K562 (cell line): ENCODE data around the gene CMTM4. TPM values are rescaled to one million over a fixed set of nuclear protein-coding genes. Genes with fewer than 3 reads are reported as not detected.

Source experiments
- ATAC-seq: fragments of 200-7000 bp; cut with Tn5 transposase; 3 replicates; pipeline ENCODE4 v1.9.1; 2020; ENCODE audit warnings: moderate library complexity
- BruUV-seq: library from RNA; stranded (reverse); fragments of 400-500 nt; replicated peaks from 2 replicates; lab custom pipeline; 2021; lab: Mats Ljungman, UMichigan
- CTCF ChIA-PET: fragments of 300-600 bp; formaldehyde crosslinking; extraction: SDS; loops from one replicate; lab custom pipeline; 2021; ENCODE audit warnings: low intra/inter-chr PET ratio; lab: Yijun Ruan, JAX
- POLR2A ChIA-PET: fragments of 300-600, 350-650 bp; sonication (Branson Sonifier 250); formaldehyde crosslinking; extraction: SDS; loops from one replicate; lab custom pipeline; 2021; ENCODE audit warnings: antibody characterized with exemption, inconsistent platforms; lab: Yijun Ruan, JAX
- DNase-seq, 4 experiments: peaks; one replicate each; pipeline versions ENCODE4 v3.0.0 to v3.0.0-alpha.2; 2011 to 2018; ENCODE audit warnings: low spot score in 3 of 4, mixed read lengths in 3 of 4; ENCODE audit errors: extremely low read depth in 1 of 4
- FAIRE-seq: peaks from 2 replicates; lab custom pipeline; 2011; peaks lifted over from hg19 to GRCh38; lab: Jason Lieb, UNC
- H2AFZ ChIP-seq: 2 replicates; pipeline ENCODE4 v1.6.0; 2011; ENCODE audit warnings: low read depth, low read length, control low read depth, inconsistent platforms
- H3K27ac ChIP-seq: fragments of 200-600 bp; 3 replicates; pipeline ENCODE4 v1.8.0; 2011; ENCODE audit warnings: low read depth, mild to moderate bottlenecking, control low read depth, inconsistent platforms, low read length, moderate library complexity, mixed read lengths; ENCODE audit errors: extremely low read depth
- H3K27me3 ChIP-seq, 2 experiments: fragments of 300-600 bp in 1 of 2; 2 replicates in 1 of 2; 3 replicates in 1 of 2; pipeline versions ENCODE4 v1.6.0 to v1.8.0; 2011; ENCODE audit warnings: inconsistent platforms in 2 of 2, low read length in 2 of 2, mild to moderate bottlenecking in 1 of 2, mixed read lengths in 1 of 2, moderate library complexity in 1 of 2; ENCODE audit not compliant: control insufficient read depth in 2 of 2, insufficient read depth in 2 of 2
- H3K36me3 ChIP-seq: fragments of 300-600 bp; 3 replicates; pipeline ENCODE4 v1.8.0; 2011; ENCODE audit warnings: mild to moderate bottlenecking, low read length, inconsistent platforms; ENCODE audit not compliant: control insufficient read depth, insufficient read depth
- H3K4me1 ChIP-seq, 2 experiments: fragments of 200-600 bp in 1 of 2; replicated peaks in 1 of 2; 2 replicates in 1 of 2; 3 replicates in 1 of 2; pipeline versions ENCODE4 v1.5.1 to v1.8.0; 2011; ENCODE audit warnings: inconsistent platforms in 2 of 2, low read length in 2 of 2, mild to moderate bottlenecking in 1 of 2, mixed read lengths in 1 of 2, moderate library complexity in 1 of 2; ENCODE audit not compliant: control insufficient read depth in 2 of 2, insufficient read depth in 2 of 2
- H3K4me2 ChIP-seq: 2 replicates; pipeline ENCODE4 v1.6.1; 2011; ENCODE audit warnings: low read length, control low read depth, inconsistent platforms, mixed read lengths; ENCODE audit not compliant: insufficient read depth
- H3K4me3 ChIP-seq: fragments of 200-600 bp; sonication (generic), shearing (Covaris generic); 2 replicates; pipeline ENCODE4 v1.5.1; 2016; ENCODE audit warnings: control low read depth, inconsistent platforms
- H3K79me2 ChIP-seq: fragments of 200-600 bp; 3 replicates; pipeline ENCODE4 v1.8.0; 2011; ENCODE audit warnings: low read length, inconsistent platforms; ENCODE audit not compliant: control insufficient read depth, insufficient read depth
- H3K9ac ChIP-seq, 2 experiments: 2 replicates each; pipeline versions ENCODE4 v1.6.0 to v1.6.1; 2011; ENCODE audit warnings: low read depth in 2 of 2, low read length in 2 of 2, control low read depth in 1 of 2, inconsistent platforms in 1 of 2, mild to moderate bottlenecking in 1 of 2, mixed read lengths in 1 of 2; ENCODE audit not compliant: insufficient read depth in 1 of 2
- H3K9me1 ChIP-seq: one replicate; pipeline ENCODE4 v1.6.0; 2011; ENCODE audit warnings: inconsistent platforms, mild to moderate bottlenecking, low read length, moderate library complexity; ENCODE audit not compliant: control insufficient read depth, insufficient read depth
- H3K9me3 ChIP-seq: replicated peaks from 2 replicates; pipeline ENCODE4 v1.5.1; 2011; ENCODE audit warnings: low read depth, low read length, inconsistent platforms; ENCODE audit not compliant: control insufficient read depth, insufficient read depth
- H4K20me1 ChIP-seq: replicated peaks from 2 replicates; pipeline ENCODE4 v1.6.1; 2011; ENCODE audit warnings: low read length, inconsistent platforms, mixed read lengths; ENCODE audit not compliant: control insufficient read depth, insufficient read depth
- HNRNPL ChIP-seq: fragments of 200-400 bp; formaldehyde crosslinking; IDR thresholded peaks from 2 replicates; pipeline ENCODE4 v1.6.1; 2017; ENCODE audit warnings: low read depth, mild to moderate bottlenecking, low read length
- MIER1 ChIP-seq: fragments of 450-650 bp; IDR thresholded peaks from 2 replicates; pipeline ENCODE4 v1.6.1; 2016; ENCODE audit warnings: antibody characterized with exemption, mild to moderate bottlenecking, low read depth
- MTF1 ChIP-seq: fragments of 250-450 bp; sonication (Bioruptor Pico); IDR thresholded peaks from 2 replicates; pipeline ENCODE4 v1.9.0; 2021; ENCODE audit warnings: moderate library complexity, mild to moderate bottlenecking, inconsistent platforms, borderline replicate concordance
- PTRF ChIP-seq: fragments of 450-650 bp; IDR thresholded peaks from 2 replicates; pipeline ENCODE4 v1.6.1; 2016; ENCODE audit warnings: mild to moderate bottlenecking, missing genetic modification characterization, missing compliant biosample characterization
- TAF15 ChIP-seq: fragments of 200-400 bp; formaldehyde crosslinking; IDR thresholded peaks from 2 replicates; pipeline ENCODE4 v1.6.1; 2017; ENCODE audit warnings: mild to moderate bottlenecking, low read depth, low read length, moderate library complexity
- TCF3 ChIP-seq: sonication (generic); formaldehyde crosslinking; IDR thresholded peaks from 2 replicates; pipeline ENCODE4 v1.4.0; 2020; ENCODE audit warnings: mild to moderate bottlenecking, missing genetic modification reagents
- ZEB2 ChIP-seq: fragments of 450-650 bp; IDR thresholded peaks from 2 replicates; pipeline ENCODE4 v1.6.1; 2016
- ZNF239 ChIP-seq: fragments of 250-450 bp; sonication (Bioruptor Pico); IDR thresholded peaks from 2 replicates; pipeline ENCODE4 v1.4.0; 2020; ENCODE audit warnings: mild to moderate bottlenecking
- ZNF354B ChIP-seq: fragments of 250-450 bp; sonication (Bioruptor Pico); IDR thresholded peaks from 2 replicates; pipeline ENCODE4 v1.4.0; 2020
- WGBS: fragments of 100-300 bp; shearing (Covaris generic); methylation state at CpG from one replicate; pipeline ENCODE4 v1.1.6; 2016; ENCODE audit warnings: low coverage, mixed read lengths; ENCODE audit not compliant: insufficient coverage; ENCODE audit errors: missing lambda C conversion rate; 5-methylcytosine and 5-hydroxymethylcytosine counted together
- in situ Hi-C: fragments of 300-500 bp; cut with MboI; formaldehyde crosslinking; loops from 4 replicates; pipeline ENCODE4 v1.15.0; 2018; ENCODE audit warnings: inconsistent platforms, mixed read lengths
- intact Hi-C: fragments of 100-400 bp; cut with micrococcal nuclease; formaldehyde crosslinking; loops from 2 replicates; pipeline ENCODE4 v1.14.2; 2022
- polyA plus RNA-seq, 8 experiments: library from polyadenylated mRNA; depleted of rRNA in 4 of 8; stranded (reverse) in 5 of 8; unstranded in 3 of 8; fragments of >200 nt; fragmentation: Nextera tagmentation in 2 of 8; fragmentation: Illumina TruSeq in 1 of 8; extraction: Ambion mirVana in 2 of 8; extraction: Trizol in 1 of 8; gene quantifications; 2 replicates each; pipeline versions ENCODE4 v1.2.1 to v1.2.3, GENCODE V29; 2011 to 2014; ENCODE audit warnings: inconsistent platforms in 1 of 8, missing spikeins in 1 of 8
- total RNA-seq, 7 experiments: library from RNA; depleted of rRNA in 6 of 7; stranded (reverse); fragments of >200 nt in 6 of 7; fragmentation: Illumina TruSeq in 2 of 7; extraction: Trizol in 2 of 7; gene quantifications; 2 replicates each; pipeline versions ENCODE4 v1.2.1 to v1.2.3, GENCODE V29; 2011 to 2021; ENCODE audit warnings: low replicate concordance in 1 of 7
- TF ChIP-seq, protein P1 (sequence below): fragments of 450-650 bp; IDR thresholded peaks from 2 replicates; pipeline ENCODE4 v1.6.1; 2016; ENCODE audit warnings: mild to moderate bottlenecking, moderate library complexity
- TF ChIP-seq, protein P2 (sequence below): sonication (generic); formaldehyde crosslinking; IDR thresholded peaks from 2 replicates; pipeline ENCODE4 v1.8.1; 2023; ENCODE audit warnings: mild to moderate bottlenecking, missing genetic modification reagents

Gene CMTM4
- total and polyA plus RNA-seq, 9 of the 15 experiments (the other 6 are each of a cell fraction or from before 2014, with no cell fraction given): 2.0 to 21.3 (median 12.5) TPM

DNA sequence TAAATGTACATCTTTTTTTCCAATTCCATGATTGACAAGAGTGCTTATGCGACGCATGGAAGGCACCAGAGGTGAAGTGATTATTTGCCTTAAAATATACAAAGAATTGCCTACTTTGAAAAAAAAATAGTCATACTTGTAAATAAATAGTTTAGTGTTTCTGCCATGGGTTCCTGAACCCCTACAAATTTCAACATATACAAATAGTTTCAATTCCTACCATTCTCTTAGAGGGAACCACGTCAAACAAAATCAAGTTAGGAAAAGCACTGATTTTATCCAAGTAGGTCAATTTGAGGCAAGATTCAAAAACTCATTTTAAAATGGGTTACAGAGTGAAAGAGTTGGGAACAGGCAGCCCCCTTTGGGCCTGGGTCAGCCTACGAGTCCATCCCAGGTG is 80.4 kb downstream of the CMTM4 start:
- ChIA-PET CTCF (no interaction called here), POLR2A (interaction anchor here (1.0 to 2.1 kb wide), 3 partner anchors 8 to 75 kb away, joined by 3 to 8 read pairs (median 3); no protein-coding TSS in a partner anchor)
- H3K36me3 ChIP-seq: peaks cover 58% of the 10 kb centered on the region
- H3K79me2 ChIP-seq: no peaks in the 10 kb centered on the region
- H3K4me2 ChIP-seq: no peak overlapping the region
- FAIRE-seq (no peak), DNase-seq (no peak), ATAC-seq (no peak)
- H3K9me3 ChIP-seq: no peaks in the 10 kb centered on the region
- no peaks in the 10 kb centered on the region for H4K20me1 ChIP-seq
- BruUV-seq: no TSS peak
- H3K4me1 ChIP-seq: peaks cover 27 to 51% of the 10 kb centered on the region in 2 experiments
- no peak overlapping the region for H2AFZ ChIP-seq
- WGBS: 85% methylated on average over 4 of the region's 4 CpGs
- in situ Hi-C loops (no loop called here), intact Hi-C loops (loop anchor here (5.0 kb wide), 1 partner anchor 81 kb away; the partner anchor contains the start of gene CMTM4)
- H3K4me3 ChIP-seq: no peak overlapping the region
- no peak overlapping the region for H3K9ac ChIP-seq
- no peak overlapping the region for H3K27ac ChIP-seq
- H3K27me3 ChIP-seq: no peaks in the 10 kb centered on the region
- H3K9me1 ChIP-seq: no peaks in the 10 kb centered on the region
- TF ChIP-seq PTRF (tag) (no peak), TAF15 (no peak), ZNF239 (CRISPR knock-in tag) (no peak), MTF1 (CRISPR knock-in tag) (no peak), MIER1 (no peak), ZNF354B (CRISPR knock-in tag) (no peak), ZEB2 (no peak), TCF3 (CRISPR knock-in tag) (no peak), HNRNPL (no peak)
- TF ChIP-seq, protein P1, sequence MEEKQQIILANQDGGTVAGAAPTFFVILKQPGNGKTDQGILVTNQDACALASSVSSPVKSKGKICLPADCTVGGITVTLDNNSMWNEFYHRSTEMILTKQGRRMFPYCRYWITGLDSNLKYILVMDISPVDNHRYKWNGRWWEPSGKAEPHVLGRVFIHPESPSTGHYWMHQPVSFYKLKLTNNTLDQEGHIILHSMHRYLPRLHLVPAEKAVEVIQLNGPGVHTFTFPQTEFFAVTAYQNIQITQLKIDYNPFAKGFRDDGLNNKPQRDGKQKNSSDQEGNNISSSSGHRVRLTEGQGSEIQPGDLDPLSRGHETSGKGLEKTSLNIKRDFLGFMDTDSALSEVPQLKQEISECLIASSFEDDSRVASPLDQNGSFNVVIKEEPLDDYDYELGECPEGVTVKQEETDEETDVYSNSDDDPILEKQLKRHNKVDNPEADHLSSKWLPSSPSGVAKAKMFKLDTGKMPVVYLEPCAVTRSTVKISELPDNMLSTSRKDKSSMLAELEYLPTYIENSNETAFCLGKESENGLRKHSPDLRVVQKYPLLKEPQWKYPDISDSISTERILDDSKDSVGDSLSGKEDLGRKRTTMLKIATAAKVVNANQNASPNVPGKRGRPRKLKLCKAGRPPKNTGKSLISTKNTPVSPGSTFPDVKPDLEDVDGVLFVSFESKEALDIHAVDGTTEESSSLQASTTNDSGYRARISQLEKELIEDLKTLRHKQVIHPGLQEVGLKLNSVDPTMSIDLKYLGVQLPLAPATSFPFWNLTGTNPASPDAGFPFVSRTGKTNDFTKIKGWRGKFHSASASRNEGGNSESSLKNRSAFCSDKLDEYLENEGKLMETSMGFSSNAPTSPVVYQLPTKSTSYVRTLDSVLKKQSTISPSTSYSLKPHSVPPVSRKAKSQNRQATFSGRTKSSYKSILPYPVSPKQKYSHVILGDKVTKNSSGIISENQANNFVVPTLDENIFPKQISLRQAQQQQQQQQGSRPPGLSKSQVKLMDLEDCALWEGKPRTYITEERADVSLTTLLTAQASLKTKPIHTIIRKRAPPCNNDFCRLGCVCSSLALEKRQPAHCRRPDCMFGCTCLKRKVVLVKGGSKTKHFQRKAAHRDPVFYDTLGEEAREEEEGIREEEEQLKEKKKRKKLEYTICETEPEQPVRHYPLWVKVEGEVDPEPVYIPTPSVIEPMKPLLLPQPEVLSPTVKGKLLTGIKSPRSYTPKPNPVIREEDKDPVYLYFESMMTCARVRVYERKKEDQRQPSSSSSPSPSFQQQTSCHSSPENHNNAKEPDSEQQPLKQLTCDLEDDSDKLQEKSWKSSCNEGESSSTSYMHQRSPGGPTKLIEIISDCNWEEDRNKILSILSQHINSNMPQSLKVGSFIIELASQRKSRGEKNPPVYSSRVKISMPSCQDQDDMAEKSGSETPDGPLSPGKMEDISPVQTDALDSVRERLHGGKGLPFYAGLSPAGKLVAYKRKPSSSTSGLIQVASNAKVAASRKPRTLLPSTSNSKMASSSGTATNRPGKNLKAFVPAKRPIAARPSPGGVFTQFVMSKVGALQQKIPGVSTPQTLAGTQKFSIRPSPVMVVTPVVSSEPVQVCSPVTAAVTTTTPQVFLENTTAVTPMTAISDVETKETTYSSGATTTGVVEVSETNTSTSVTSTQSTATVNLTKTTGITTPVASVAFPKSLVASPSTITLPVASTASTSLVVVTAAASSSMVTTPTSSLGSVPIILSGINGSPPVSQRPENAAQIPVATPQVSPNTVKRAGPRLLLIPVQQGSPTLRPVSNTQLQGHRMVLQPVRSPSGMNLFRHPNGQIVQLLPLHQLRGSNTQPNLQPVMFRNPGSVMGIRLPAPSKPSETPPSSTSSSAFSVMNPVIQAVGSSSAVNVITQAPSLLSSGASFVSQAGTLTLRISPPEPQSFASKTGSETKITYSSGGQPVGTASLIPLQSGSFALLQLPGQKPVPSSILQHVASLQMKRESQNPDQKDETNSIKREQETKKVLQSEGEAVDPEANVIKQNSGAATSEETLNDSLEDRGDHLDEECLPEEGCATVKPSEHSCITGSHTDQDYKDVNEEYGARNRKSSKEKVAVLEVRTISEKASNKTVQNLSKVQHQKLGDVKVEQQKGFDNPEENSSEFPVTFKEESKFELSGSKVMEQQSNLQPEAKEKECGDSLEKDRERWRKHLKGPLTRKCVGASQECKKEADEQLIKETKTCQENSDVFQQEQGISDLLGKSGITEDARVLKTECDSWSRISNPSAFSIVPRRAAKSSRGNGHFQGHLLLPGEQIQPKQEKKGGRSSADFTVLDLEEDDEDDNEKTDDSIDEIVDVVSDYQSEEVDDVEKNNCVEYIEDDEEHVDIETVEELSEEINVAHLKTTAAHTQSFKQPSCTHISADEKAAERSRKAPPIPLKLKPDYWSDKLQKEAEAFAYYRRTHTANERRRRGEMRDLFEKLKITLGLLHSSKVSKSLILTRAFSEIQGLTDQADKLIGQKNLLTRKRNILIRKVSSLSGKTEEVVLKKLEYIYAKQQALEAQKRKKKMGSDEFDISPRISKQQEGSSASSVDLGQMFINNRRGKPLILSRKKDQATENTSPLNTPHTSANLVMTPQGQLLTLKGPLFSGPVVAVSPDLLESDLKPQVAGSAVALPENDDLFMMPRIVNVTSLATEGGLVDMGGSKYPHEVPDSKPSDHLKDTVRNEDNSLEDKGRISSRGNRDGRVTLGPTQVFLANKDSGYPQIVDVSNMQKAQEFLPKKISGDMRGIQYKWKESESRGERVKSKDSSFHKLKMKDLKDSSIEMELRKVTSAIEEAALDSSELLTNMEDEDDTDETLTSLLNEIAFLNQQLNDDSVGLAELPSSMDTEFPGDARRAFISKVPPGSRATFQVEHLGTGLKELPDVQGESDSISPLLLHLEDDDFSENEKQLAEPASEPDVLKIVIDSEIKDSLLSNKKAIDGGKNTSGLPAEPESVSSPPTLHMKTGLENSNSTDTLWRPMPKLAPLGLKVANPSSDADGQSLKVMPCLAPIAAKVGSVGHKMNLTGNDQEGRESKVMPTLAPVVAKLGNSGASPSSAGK: no peak
- TF ChIP-seq, protein P2, sequence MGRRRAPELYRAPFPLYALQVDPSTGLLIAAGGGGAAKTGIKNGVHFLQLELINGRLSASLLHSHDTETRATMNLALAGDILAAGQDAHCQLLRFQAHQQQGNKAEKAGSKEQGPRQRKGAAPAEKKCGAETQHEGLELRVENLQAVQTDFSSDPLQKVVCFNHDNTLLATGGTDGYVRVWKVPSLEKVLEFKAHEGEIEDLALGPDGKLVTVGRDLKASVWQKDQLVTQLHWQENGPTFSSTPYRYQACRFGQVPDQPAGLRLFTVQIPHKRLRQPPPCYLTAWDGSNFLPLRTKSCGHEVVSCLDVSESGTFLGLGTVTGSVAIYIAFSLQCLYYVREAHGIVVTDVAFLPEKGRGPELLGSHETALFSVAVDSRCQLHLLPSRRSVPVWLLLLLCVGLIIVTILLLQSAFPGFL (CRISPR knock-in tag): no peak
